Ectodermal cell (in vitro differentiated cells): ENCODE measurements around the gene ELANE.

ENCODE experiments used
- H3K27ac ChIP-seq: 2 replicates; pipeline ENCODE4 v1.7.0; 2013; ENCODE audit warnings: mild to moderate bottlenecking, low read depth, low read length; ENCODE audit not compliant: insufficient read depth, poor library complexity, severe bottlenecking
- H3K27me3 ChIP-seq: 2 replicates; pipeline ENCODE4 v1.7.0; 2013; ENCODE audit warnings: mild to moderate bottlenecking, low read length; ENCODE audit not compliant: insufficient read depth, control insufficient read depth, poor library complexity, severe bottlenecking
- H3K36me3 ChIP-seq: one replicate; pipeline ENCODE4 v1.7.0; 2013; ENCODE audit warnings: low read length; ENCODE audit not compliant: control insufficient read depth, insufficient read depth
- H3K4me1 ChIP-seq: one replicate; pipeline ENCODE4 v1.7.0; 2013; ENCODE audit warnings: low read length; ENCODE audit not compliant: control insufficient read depth, insufficient read depth
- H3K4me3 ChIP-seq: 2 replicates; pipeline ENCODE4 v1.7.0; 2013; ENCODE audit warnings: low read depth, low read length, control low read depth; ENCODE audit not compliant: insufficient read depth
- H3K9me3 ChIP-seq: 2 replicates; pipeline ENCODE4 v1.7.0; 2013; ENCODE audit warnings: mild to moderate bottlenecking, low read length, moderate library complexity; ENCODE audit not compliant: control insufficient read depth
- WGBS, 2 experiments: methylation state at CpG; one replicate each; pipeline ENCODE4 v1.1.7; 2013; ENCODE audit warnings: missing lambda C conversion rate in 2 of 2; 5-methylcytosine and 5-hydroxymethylcytosine counted together

The ELANE gene

GRCh38 chr19:863315-863620 is 11.2 kb downstream of the ELANE start:
- Histone ChIP-seq H3K4me1 (peaks cover 8% of the 10 kb centered on the region), H3K36me3 (peaks cover 4% of the 10 kb centered on the region), H3K9me3 (no peaks in the 10 kb centered on the region), H3K4me3 (no peak overlapping the region), H3K27me3 (peaks cover 49% of the 10 kb centered on the region), H3K27ac (no peak overlapping the region)
- WGBS, 2 experiments = 93 to 96% methylated on average over 7 of the region's 7 CpGs

GRCh38 chr19:866769-867300 is 14.7 kb downstream of the ELANE start:
- H3K4me1 ChIP-seq = peaks cover 8% of the 10 kb centered on the region
- peaks cover 16% of the 10 kb centered on the region for H3K27me3 ChIP-seq
- WGBS, 2 experiments = 76 to 77% methylated on average over 38 of the region's 38 CpGs
- H3K9me3 ChIP-seq = no peaks in the 10 kb centered on the region
- H3K36me3 ChIP-seq = peaks cover 17% of the 10 kb centered on the region
- H3K27ac ChIP-seq = no peak overlapping the region
- no peak overlapping the region for H3K4me3 ChIP-seq

DNA sequence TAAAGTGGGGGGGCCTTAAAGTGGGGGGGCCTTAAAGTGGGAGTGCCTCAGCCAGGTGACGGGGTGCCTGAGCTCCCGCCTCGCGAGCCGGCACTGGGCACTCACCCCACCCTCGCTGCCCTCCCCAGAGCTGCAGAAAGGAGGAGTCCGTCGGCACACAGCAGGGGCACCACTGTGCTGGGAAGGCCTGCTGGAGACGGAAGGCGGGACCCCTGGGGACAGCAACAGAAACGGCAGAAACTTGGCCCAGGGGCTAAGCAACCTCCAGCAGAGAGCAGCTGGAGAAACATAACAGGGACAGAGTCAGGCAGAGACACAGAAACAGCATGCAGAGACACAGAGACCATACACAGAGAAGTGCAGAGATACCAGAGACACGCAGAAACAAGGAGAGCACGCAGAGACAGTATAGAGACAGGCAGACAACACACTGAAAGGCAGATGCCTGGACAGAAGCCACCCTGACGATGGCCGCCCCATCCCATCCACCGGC is 15.2 kb downstream of the ELANE start:
- Histone ChIP-seq H3K9me3 (no peaks in the 10 kb centered on the region), H3K27me3 (peaks cover 12% of the 10 kb centered on the region), H3K4me1 (peaks cover 8% of the 10 kb centered on the region), H3K36me3 (peaks cover 17% of the 10 kb centered on the region), H3K4me3 (no peak overlapping the region), H3K27ac (no peak overlapping the region)
- 39% methylated on average over 16 of the region's 16 CpGs for WGBS, 2 experiments

DNA sequence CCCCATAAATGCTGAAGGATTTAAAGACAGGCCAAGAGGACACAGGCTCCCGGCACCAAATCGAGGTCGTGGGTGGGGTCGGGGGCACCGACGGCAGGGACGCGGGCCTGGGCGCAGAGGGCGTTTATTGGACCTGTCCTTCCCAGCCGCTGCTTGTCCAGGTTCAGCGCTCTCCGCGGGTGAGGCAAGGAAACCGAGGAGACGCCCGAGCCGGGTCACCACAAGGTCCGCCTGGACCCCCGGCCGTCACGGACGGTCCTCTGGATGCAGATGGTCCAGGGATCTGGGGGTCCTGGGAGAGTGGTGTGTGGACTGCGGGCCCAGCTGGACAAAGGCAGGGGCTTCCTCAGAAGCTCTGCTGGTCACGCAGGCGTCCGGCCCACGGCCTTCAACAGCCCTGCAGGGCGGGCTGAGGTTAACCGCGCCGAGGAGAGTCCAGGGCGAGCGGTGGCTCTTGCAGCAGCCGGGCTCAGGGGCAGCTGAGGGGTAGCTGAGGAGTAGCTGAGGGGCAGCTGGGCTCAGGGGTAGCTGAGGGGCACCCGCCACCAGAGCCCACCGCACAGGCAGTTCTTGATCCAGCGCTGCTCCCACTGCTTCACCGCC is 15.9 kb downstream of the ELANE start:
- H3K4me1 ChIP-seq = peaks cover 8% of the 10 kb centered on the region
- H3K27ac ChIP-seq = no peak overlapping the region
- 93 to 94% methylated on average over 39 of the region's 39 CpGs for WGBS, 2 experiments
- no peak overlapping the region for H3K4me3 ChIP-seq
- H3K36me3 ChIP-seq = peaks cover 17% of the 10 kb centered on the region
- no peaks in the 10 kb centered on the region for H3K9me3 ChIP-seq
- peaks cover 6% of the 10 kb centered on the region for H3K27me3 ChIP-seq

GRCh38 chr19:868458-869244 is 16.5 kb downstream of the ELANE start:
- peaks cover 8% of the 10 kb centered on the region for H3K4me1 ChIP-seq
- peaks cover 17% of the 10 kb centered on the region for H3K36me3 ChIP-seq
- H3K27me3 ChIP-seq = no peaks in the 10 kb centered on the region
- H3K4me3 ChIP-seq = no peak overlapping the region
- no peak overlapping the region for H3K27ac ChIP-seq
- 90 to 91% methylated on average over 34 of the region's 34 CpGs for WGBS, 2 experiments
- H3K9me3 ChIP-seq = no peaks in the 10 kb centered on the region

DNA sequence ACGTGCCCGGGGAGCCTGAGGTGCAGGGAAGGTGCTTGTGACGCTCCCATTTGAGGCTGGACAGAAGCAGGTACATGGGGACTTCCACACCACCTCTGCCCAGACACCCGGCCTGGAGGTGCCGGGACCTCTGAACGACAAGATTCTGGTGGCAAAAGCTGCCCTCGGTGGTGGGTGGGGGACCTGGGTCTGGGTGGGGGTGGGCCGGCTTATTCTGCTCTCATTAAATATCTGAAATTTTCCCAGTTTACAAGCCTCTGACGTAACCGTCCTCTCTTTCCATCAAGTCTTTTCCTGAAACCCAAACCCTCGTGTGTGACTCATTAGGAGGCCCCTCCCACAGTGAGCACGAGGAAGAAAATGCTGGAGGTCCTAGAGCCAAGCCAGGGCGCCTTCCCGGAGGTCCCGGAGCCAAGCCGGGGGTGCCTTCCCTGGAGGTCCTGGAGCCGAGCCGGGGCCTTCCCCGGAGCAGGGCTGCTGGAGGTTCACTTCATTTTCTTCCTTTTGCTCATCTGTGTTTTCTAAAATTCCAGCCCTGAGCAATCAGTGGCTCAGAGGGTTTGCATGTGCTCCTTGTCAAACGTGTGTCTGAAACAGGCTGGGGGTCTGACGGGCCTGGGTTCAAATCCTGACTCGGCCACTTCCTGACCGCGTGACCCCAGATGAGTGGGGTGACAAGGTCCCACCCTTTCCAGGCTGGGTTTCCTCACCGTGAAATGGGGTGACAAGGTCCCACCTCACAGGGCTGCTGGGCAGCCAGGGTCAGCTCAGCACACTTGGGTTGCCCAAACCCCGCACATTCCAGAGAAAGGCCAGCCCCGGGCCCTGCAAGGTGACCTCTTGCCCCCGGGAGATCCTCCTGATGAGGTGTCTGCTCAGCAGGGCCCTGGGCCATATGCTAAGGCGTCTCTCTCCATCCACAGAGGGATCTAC is 17.4 kb downstream of the ELANE start:
- H3K4me1 ChIP-seq = peaks cover 8% of the 10 kb centered on the region
- WGBS, 2 experiments = 88 to 89% methylated on average over 29 of the region's 29 CpGs
- peaks cover 20% of the 10 kb centered on the region for H3K36me3 ChIP-seq
- no peaks in the 10 kb centered on the region for H3K9me3 ChIP-seq
- H3K27ac ChIP-seq = no peak overlapping the region
- no peaks in the 10 kb centered on the region for H3K27me3 ChIP-seq
- no peak overlapping the region for H3K4me3 ChIP-seq

- H3K36me3 ChIP-seq = peaks cover 23% of the 10 kb centered on the region
- H3K27me3 ChIP-seq = no peaks in the 10 kb centered on the region
- no peaks in the 10 kb centered on the region for H3K9me3 ChIP-seq
- peaks cover 8% of the 10 kb centered on the region for H3K4me1 ChIP-seq
- no peak overlapping the region for H3K4me3 ChIP-seq
- no peak overlapping the region for H3K27ac ChIP-seq
- 92 to 93% methylated on average over 8 of the region's 8 CpGs for WGBS, 2 experiments
Measured at GRCh38 chr19:870314-870713, 18.2 kb downstream of the ELANE start.

GRCh38 chr19:870963-871401 is 18.9 kb downstream of the ELANE start:
- 87 to 90% methylated on average over 28 of the region's 28 CpGs for WGBS, 2 experiments
- H3K27ac ChIP-seq = no peak overlapping the region
- H3K4me1 ChIP-seq = peaks cover 8% of the 10 kb centered on the region
- H3K27me3 ChIP-seq = no peaks in the 10 kb centered on the region
- no peaks in the 10 kb centered on the region for H3K9me3 ChIP-seq
- no peak overlapping the region for H3K4me3 ChIP-seq
- peaks cover 29% of the 10 kb centered on the region for H3K36me3 ChIP-seq

- no peaks in the 10 kb centered on the region for H3K9me3 ChIP-seq
- WGBS, 2 experiments = 49 to 52% methylated on average over 23 of the region's 33 CpGs
- H3K4me3 ChIP-seq = peak overlapping the region; percentile 16
- H3K36me3 ChIP-seq = peaks cover 29% of the 10 kb centered on the region
- no peaks in the 10 kb centered on the region for H3K27me3 ChIP-seq
- peaks cover 8% of the 10 kb centered on the region for H3K4me1 ChIP-seq
- peak overlapping the region; percentile 41 for H3K27ac ChIP-seq
Measured at GRCh38 chr19:871446-872265, 19.6 kb downstream of the ELANE start.
